Stimulated activated CD8-positive, alpha-beta memory T cell treated with anti-CD3 and anti-CD28 coated beads, Interleukin-15, amount 100 ng/mL, for 1 hour (primary cell): ENCODE measurements around the gene STXBP5L.
"Not testable (repeated sequence)": the region's sequence is repeated elsewhere in the genome, so short reads cannot be mapped to it uniquely, and the experiment has no call there.

Experiments
- DNase-seq: peaks from one replicate; pipeline ENCODE4 v3.0.0-alpha.2; 2020; ENCODE audit warnings: low read depth

The STXBP5L gene

GRCh38 chr3:121018917-121019321, 110.9 kb downstream of the STXBP5L start:
- DNase-seq, result no peak

GRCh38 chr3:121063628-121064027, 155.6 kb downstream of the STXBP5L start:
- DNase-seq, result no peak

GRCh38 chr3:121064121-121064520, 156.1 kb downstream of the STXBP5L start:
- no peak for DNase-seq

- no peak for DNase-seq
Observed at GRCh38 chr3:121072133-121072532, 164.1 kb downstream of the STXBP5L start.

GRCh38 chr3:121073011-121073410, 165.0 kb downstream of the STXBP5L start:
- no peak for DNase-seq

- no peak for DNase-seq
Observed at GRCh38 chr3:121075191-121075590, 167.2 kb downstream of the STXBP5L start.

- not testable (repeated sequence) for DNase-seq
Observed at GRCh38 chr3:121078378-121079101, 170.5 kb downstream of the STXBP5L start.

GRCh38 chr3:121096953-121097352, 188.9 kb downstream of the STXBP5L start:
- DNase-seq, result no peak

- not testable (repeated sequence) for DNase-seq
Observed at GRCh38 chr3:121111086-121111485, 203.1 kb downstream of the STXBP5L start.

GRCh38 chr3:121111914-121112612, 204.1 kb downstream of the STXBP5L start:
- DNase-seq, result no peak

- no peak for DNase-seq
Observed at GRCh38 chr3:121126033-121126706, 218.2 kb downstream of the STXBP5L start.

GRCh38 chr3:121126707-121127035, 218.7 kb downstream of the STXBP5L start:
- no peak for DNase-seq

GRCh38 chr3:121152573-121152972, 244.6 kb downstream of the STXBP5L start:
- no peak for DNase-seq

- no peak for DNase-seq
Observed at GRCh38 chr3:121153851-121154250, 245.8 kb downstream of the STXBP5L start.

GRCh38 chr3:121155028-121155427, 247.0 kb downstream of the STXBP5L start:
- DNase-seq, result no peak

GRCh38 chr3:121165397-121165837, 257.4 kb downstream of the STXBP5L start:
- DNase-seq, result no peak

GRCh38 chr3:121167374-121168139, 259.6 kb downstream of the STXBP5L start:
- DNase-seq, result no peak

GRCh38 chr3:121175083-121175482, 267.1 kb downstream of the STXBP5L start:
- no peak for DNase-seq

GRCh38 chr3:121190626-121191025, 282.6 kb downstream of the STXBP5L start:
- DNase-seq, result not testable (repeated sequence)

- DNase-seq, result no peak
Observed at GRCh38 chr3:121202573-121202972, 294.6 kb downstream of the STXBP5L start.

GRCh38 chr3:121223116-121223515, 315.1 kb downstream of the STXBP5L start:
- no peak for DNase-seq

- no peak for DNase-seq
Observed at GRCh38 chr3:121228971-121229370, 321.0 kb downstream of the STXBP5L start.
